MM.1S (cell line): ENCODE measurements around the gene LPCAT3.

Experiments
- EZH2 ChIP-seq: fragments of 300-600 bp; sonication (generic); optimal IDR thresholded peaks from 2 replicates; pipeline ENCODE3; 2017; ENCODE audit warnings: low read depth, mild to moderate bottlenecking, antibody characterized with exemption, low read length, mixed read lengths
- EZH2phosphoT487 ChIP-seq: fragments of 300-600 bp; sonication (generic); IDR thresholded peaks from 2 replicates; pipeline ENCODE4 v1.6.1; 2018; ENCODE audit warnings: antibody characterized with exemption, low read length
- TF ChIP-seq, protein P1 (sequence below): fragments of 300-600 bp; sonication (generic); IDR thresholded peaks from 2 replicates; pipeline ENCODE4 v1.5.1; 2016; ENCODE audit warnings: antibody characterized with exemption, low read length, mixed read lengths

DNA sequence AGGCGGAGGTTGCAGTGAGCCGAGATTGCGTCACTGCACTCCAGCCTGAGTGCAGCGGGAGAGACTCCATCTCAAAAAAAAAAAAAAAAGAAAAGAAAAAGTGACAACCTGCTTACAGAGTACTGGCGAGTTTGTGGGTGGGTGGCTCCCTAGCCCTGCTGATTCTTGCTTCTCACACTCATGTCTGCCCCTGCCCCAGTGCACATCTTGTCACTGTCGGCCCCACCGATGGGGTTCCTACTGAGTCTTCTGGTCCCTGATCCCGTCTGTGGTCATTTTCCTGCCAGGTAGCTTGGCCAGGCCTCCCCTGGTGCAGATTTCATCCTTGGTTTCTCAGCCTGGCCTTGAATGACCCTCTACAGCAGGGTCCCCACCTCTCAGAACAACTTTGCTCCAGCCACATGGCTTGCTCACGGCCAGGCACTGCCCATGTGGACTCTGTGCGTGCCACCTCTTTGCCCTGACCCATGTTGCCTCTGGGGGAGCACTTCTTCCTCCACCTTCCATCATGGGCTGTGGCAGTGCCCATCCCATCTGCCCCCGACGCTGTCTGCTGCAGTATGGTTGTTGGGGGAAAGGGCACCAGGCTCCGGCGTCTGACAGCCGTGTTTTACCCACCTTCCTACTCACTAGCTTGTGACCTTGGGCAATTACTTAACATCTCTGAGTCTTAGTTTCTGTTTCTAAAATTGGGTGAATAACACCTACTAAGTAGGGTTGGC, 69.2 kb downstream of the LPCAT3 start:
- TF ChIP-seq, protein P1, sequence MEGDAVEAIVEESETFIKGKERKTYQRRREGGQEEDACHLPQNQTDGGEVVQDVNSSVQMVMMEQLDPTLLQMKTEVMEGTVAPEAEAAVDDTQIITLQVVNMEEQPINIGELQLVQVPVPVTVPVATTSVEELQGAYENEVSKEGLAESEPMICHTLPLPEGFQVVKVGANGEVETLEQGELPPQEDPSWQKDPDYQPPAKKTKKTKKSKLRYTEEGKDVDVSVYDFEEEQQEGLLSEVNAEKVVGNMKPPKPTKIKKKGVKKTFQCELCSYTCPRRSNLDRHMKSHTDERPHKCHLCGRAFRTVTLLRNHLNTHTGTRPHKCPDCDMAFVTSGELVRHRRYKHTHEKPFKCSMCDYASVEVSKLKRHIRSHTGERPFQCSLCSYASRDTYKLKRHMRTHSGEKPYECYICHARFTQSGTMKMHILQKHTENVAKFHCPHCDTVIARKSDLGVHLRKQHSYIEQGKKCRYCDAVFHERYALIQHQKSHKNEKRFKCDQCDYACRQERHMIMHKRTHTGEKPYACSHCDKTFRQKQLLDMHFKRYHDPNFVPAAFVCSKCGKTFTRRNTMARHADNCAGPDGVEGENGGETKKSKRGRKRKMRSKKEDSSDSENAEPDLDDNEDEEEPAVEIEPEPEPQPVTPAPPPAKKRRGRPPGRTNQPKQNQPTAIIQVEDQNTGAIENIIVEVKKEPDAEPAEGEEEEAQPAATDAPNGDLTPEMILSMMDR: peak; percentile 52
- TF ChIP-seq EZH2phosphoT487 (no peak), EZH2 (no peak)
